Psoas muscle (tissue), 8 donors: ENCODE results near the gene PRR12. TPM values are rescaled to one million over a fixed set of nuclear protein-coding genes. Genes with fewer than 3 reads are reported as not detected.

Experiments used
- ATAC-seq, 4 donors: fragments of 200-7000 bp; cut with Tn5 transposase; one replicate each; pipeline ENCODE4 v1.9.1; 2020; ENCODE audit warnings: moderate library complexity in 3 of 4, mild to moderate bottlenecking in 2 of 4
- DNase-seq, 2 donors: peaks; one replicate each; pipeline ENCODE4 v3.0.0-alpha.2; 2020
- H3K27ac ChIP-seq: fragments of 200-600 bp; one replicate; pipeline ENCODE4 v1.8.0; 2022
- H3K27me3 ChIP-seq, 3 donors: fragments of 200-600 bp in 1 of 3; one replicate each; pipeline versions ENCODE4 v1.6.1 to v1.8.0; 2013 to 2022; ENCODE audit warnings: low read length in 2 of 3, mild to moderate bottlenecking in 2 of 3, moderate library complexity in 1 of 3; ENCODE audit not compliant: insufficient read depth in 3 of 3
- H3K36me3 ChIP-seq, 2 donors: fragments of 200-600 bp in 1 of 2; one replicate each; pipeline versions ENCODE4 v1.6.1 to v1.8.0; 2013 to 2022; ENCODE audit warnings: low read depth in 1 of 2, mild to moderate bottlenecking in 1 of 2, moderate library complexity in 1 of 2; ENCODE audit not compliant: insufficient read depth in 1 of 2
- H3K4me1 ChIP-seq: fragments of 200-600 bp; one replicate; pipeline ENCODE4 v1.8.0; 2022
- H3K4me3 ChIP-seq: fragments of 200-600 bp; one replicate; pipeline ENCODE4 v1.8.0; 2022; ENCODE audit warnings: mild to moderate bottlenecking
- H3K9me3 ChIP-seq: fragments of 200-600 bp; one replicate; pipeline ENCODE4 v1.8.0; 2022
- CTCF ChIP-seq: fragments of 200-600 bp; IDR thresholded peaks from one replicate; pipeline ENCODE4 v1.8.0; 2022; ENCODE audit warnings: antibody characterized with exemption
- WGBS, 3 donors: extraction: QIAGEN DNeasy Blood & Tissue Kit; methylation state at CpG; one replicate each; pipeline versions ENCODE4 v1.1.6 to v1.1.7; 2013; 5-methylcytosine and 5-hydroxymethylcytosine counted together
- intact Hi-C, 2 donors: fragments of 100-400 bp; cut with DNase I; formaldehyde crosslinking; loops; one replicate each; pipeline versions ENCODE4 v1.11.0 to v1.14.2; 2022
- polyA plus RNA-seq, 3 donors: library from polyadenylated mRNA; stranded (reverse); fragments of 200-250 nt; gene quantifications; one replicate each; pipeline ENCODE4 v1.2.3, GENCODE V29; 2013
- total RNA-seq, 4 donors: library from RNA; stranded (reverse); fragmentation: NEBNext Ultra II Directional in 2 of 4; extraction: Animal tissue kit (Norgen Biotek cat#: 25700) in 2 of 4; gene quantifications; one replicate each; pipeline versions ENCODE4 v1.2.1 to v1.2.4, GENCODE V29; 2021 to 2023
- donor health status: healthy with polysubstance abuse.
- donor health status: DM: no; HTN: no; CAD: no; lungs with moderate emphysema.
- donor health status: Bipolar disorder and iron deficiency.
- donor health status: healthy.
- donor health status: DM: yes; HTN: yes; CAD: no.
- donor health status: DM: no; HTN: no; CAD: no.
- donor health status: DM: no; HTN: no; CAD: no.
- donor health status: DM: yes; HTN: yes; CAD: no.

Gene PRR12
- total and polyA plus RNA-seq, 7 donors = 2.3 to 15.1 (median 7.1) TPM

GRCh38 chr19:49594993-49595818, 4.2 kb downstream of the PRR12 start:
- ATAC-seq = no peak
- 89 to 93% (median 89%) methylated on average over 30 to 35 of the region's 35 CpGs for WGBS, 3 donors
- intact Hi-C loops = loop anchor here (5.0 kb wide), 1 partner anchor 42 kb away; no protein-coding TSS in a partner anchor
- Histone ChIP-seq H3K9me3 (no peaks in the 10 kb centered on the region), H3K27ac (no peak overlapping the region), H3K4me3 (no peak overlapping the region), H3K27me3 (no peaks in the 10 kb centered on the region), H3K36me3 (peaks cover 0 to 62% of the 10 kb centered on the region in 2 donors), H3K4me1 (peaks cover 16% of the 10 kb centered on the region)
- no peak for DNase-seq
- no peak for TF ChIP-seq CTCF

GRCh38 chr19:49595819-49596404, 4.9 kb downstream of the PRR12 start:
- TF ChIP-seq CTCF = no peak
- intact Hi-C loops = no loop called here
- H3K4me1 ChIP-seq = peaks cover 16% of the 10 kb centered on the region
- H3K36me3 ChIP-seq = peaks cover 0 to 69% of the 10 kb centered on the region in 2 donors
- ATAC-seq (no peak), DNase-seq (no peak)
- 79 to 84% (median 82%) methylated on average over 18 to 32 of the region's 32 CpGs for WGBS, 3 donors
- no peaks in the 10 kb centered on the region for H3K27me3 ChIP-seq
- no peaks in the 10 kb centered on the region for H3K9me3 ChIP-seq
- H3K27ac ChIP-seq = no peak overlapping the region
- H3K4me3 ChIP-seq = no peak overlapping the region

- DNase-seq (no peak), ATAC-seq (no peak)
- no peak for TF ChIP-seq CTCF
- intact Hi-C loops = no loop called here
- H3K4me3 ChIP-seq = no peak overlapping the region
- WGBS, 3 donors = 83 to 92% (median 89%) methylated on average over 6 to 15 of the region's 15 CpGs
- H3K9me3 ChIP-seq = no peaks in the 10 kb centered on the region
- no peak overlapping the region for H3K27ac ChIP-seq
- H3K4me1 ChIP-seq = peaks cover 16% of the 10 kb centered on the region
- no peaks in the 10 kb centered on the region for H3K27me3 ChIP-seq
- peaks cover 0 to 72% of the 10 kb centered on the region in 2 donors for H3K36me3 ChIP-seq
Observed at GRCh38 chr19:49596407-49596806, 5.4 kb downstream of the PRR12 start.

GRCh38 chr19:49596954-49597702, 6.1 kb downstream of the PRR12 start:
- Histone ChIP-seq H3K4me3 (no peak overlapping the region), H3K4me1 (peaks cover 16% of the 10 kb centered on the region), H3K27ac (no peak overlapping the region), H3K9me3 (no peaks in the 10 kb centered on the region), H3K36me3 (peaks cover 0 to 79% of the 10 kb centered on the region in 2 donors), H3K27me3 (no peaks in the 10 kb centered on the region)
- no peak for TF ChIP-seq CTCF
- 94 to 95% (median 94%) methylated on average over 48 to 65 of the region's 65 CpGs for WGBS, 3 donors
- intact Hi-C loops = no loop called here
- no peak for DNase-seq
- ATAC-seq = no peak
